GM21381 (cell line): Measurements from ENCODE around the gene ATXN3.

Experiments used
- ATAC-seq: cut with Tn5 transposase; IDR thresholded peaks from one replicate; pipeline ENCODE4 v1.9.1; 2021; ENCODE audit warnings: mild to moderate bottlenecking, moderate library complexity; ENCODE audit not compliant: unreplicated experiment

ATXN3 gene

DNA sequence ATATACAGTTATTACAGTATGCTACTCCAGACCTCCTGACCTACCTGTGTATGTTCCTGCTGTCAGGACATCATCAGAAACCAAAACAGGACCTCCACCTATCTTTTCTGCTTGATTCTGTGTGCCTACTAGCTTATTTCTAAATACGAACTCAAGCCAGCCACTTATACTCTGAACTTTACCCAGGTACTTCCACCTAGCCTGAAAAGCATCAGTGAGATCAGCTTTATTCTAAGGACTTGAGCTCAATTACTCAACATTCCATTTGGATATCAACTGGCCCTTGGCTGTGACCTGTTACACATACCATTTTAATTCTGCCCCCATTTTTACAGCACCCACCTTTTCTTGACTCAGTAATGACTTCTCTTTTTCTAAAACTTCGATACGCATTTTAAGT, 95.7 kb downstream of the ATXN3 start:
- no peak for ATAC-seq

DNA sequence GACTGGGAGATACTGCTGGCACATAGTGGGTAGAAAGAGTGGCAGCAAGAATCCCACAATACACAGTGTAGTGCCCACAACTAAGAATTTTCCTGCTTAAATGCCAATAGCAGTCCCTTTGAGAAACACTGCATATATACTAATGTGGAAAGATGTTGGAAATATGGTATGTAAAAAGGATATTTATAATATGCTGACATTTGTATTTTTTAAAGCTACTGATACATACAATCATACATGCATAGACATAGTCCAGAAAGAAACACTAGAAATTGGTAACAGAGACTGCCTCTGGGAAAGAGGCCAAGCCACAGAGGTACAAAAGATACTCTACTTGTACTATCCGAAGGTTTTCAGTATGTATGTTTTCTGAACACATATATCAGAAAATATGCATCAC, 96.8 kb downstream of the ATXN3 start:
- ATAC-seq, result no peak
